Measurements from ENCODE around the gene WNK1.

WNK1 gene

GRCh38 chr12:726281-727140 lies 25.9 kb upstream of the WNK1 start:
- no peak overlapping the region for H2AFZ ChIP-seq (ENCODE audit: low read depth, low read length)
- no peak overlapping the region for H3K9ac ChIP-seq (ENCODE audit: low read length)
- H3K36me3 ChIP-seq (replicated peaks; ENCODE audit: low read depth, low read length) = no peaks in the 10 kb centered on the region
- peaks cover 27% of the 10 kb centered on the region for H3K4me1 ChIP-seq (ENCODE audit: low read length)
- no peak overlapping the region for H3K4me3 ChIP-seq (ENCODE audit: low read length)
- no peaks in the 10 kb centered on the region for H4K20me1 ChIP-seq (ENCODE audit: insufficient read depth, low read length)
- no peak overlapping the region for H3K27ac ChIP-seq (ENCODE audit: low read length)
- H3K4me2 ChIP-seq (ENCODE audit: low read length) = no peak overlapping the region
- no peaks in the 10 kb centered on the region for H3K27me3 ChIP-seq (ENCODE audit: low read depth, low read length)
- no peaks in the 10 kb centered on the region; the same call in 1 of the 2 replicates for H3K9me3 ChIP-seq (ENCODE audit: insufficient read depth, low read length)
- no peak for TF ChIP-seq CTCF (IDR thresholded peaks at IDR 0.05; ENCODE audit: low read depth, low read length)
- no peak for TF ChIP-seq EZH2phosphoT487 (IDR thresholded peaks at IDR 0.05; ENCODE audit: low read depth)
- no peaks in the 10 kb centered on the region for H3K79me2 ChIP-seq (ENCODE audit: low read length)

- peaks cover 24% of the 10 kb centered on the region for H3K4me1 ChIP-seq (ENCODE audit: low read length)
- no peaks in the 10 kb centered on the region for H3K36me3 ChIP-seq (replicated peaks; ENCODE audit: low read depth, low read length)
- no peak overlapping the region for H3K27ac ChIP-seq (ENCODE audit: low read length)
- H3K9ac ChIP-seq (ENCODE audit: low read length) = no peak overlapping the region
- H3K79me2 ChIP-seq (ENCODE audit: low read length) = no peaks in the 10 kb centered on the region
- no peak overlapping the region for H3K4me3 ChIP-seq (ENCODE audit: low read length)
- H3K4me2 ChIP-seq (ENCODE audit: low read length) = no peak overlapping the region
- H3K27me3 ChIP-seq (ENCODE audit: low read depth, low read length) = no peaks in the 10 kb centered on the region
- H4K20me1 ChIP-seq (ENCODE audit: insufficient read depth, low read length) = no peaks in the 10 kb centered on the region
- H2AFZ ChIP-seq (ENCODE audit: low read depth, low read length) = no peak overlapping the region
- TF ChIP-seq CTCF (IDR thresholded peaks at IDR 0.05; ENCODE audit: low read depth, low read length) (no peak), EZH2phosphoT487 (IDR thresholded peaks at IDR 0.05; ENCODE audit: low read depth) (no peak)
- no peaks in the 10 kb centered on the region; the same call in 1 of the 2 replicates for H3K9me3 ChIP-seq (ENCODE audit: insufficient read depth, low read length)
Measured at GRCh38 chr12:727321-727720, 25.1 kb upstream of the WNK1 start.

- no peaks in the 10 kb centered on the region for H3K27me3 ChIP-seq (ENCODE audit: low read depth, low read length)
- no peak overlapping the region for H3K4me2 ChIP-seq (ENCODE audit: low read length)
- H3K9me3 ChIP-seq (ENCODE audit: insufficient read depth, low read length) = no peaks in the 10 kb centered on the region; the same call in 1 of the 2 replicates
- TF ChIP-seq EZH2phosphoT487 (IDR thresholded peaks at IDR 0.05; ENCODE audit: low read depth) (no peak), CTCF (IDR thresholded peaks at IDR 0.05; ENCODE audit: low read depth, low read length) (no peak)
- no peak overlapping the region for H2AFZ ChIP-seq (ENCODE audit: low read depth, low read length)
- no peaks in the 10 kb centered on the region for H4K20me1 ChIP-seq (ENCODE audit: insufficient read depth, low read length)
- H3K4me3 ChIP-seq (ENCODE audit: low read length) = no peak overlapping the region
- H3K79me2 ChIP-seq (ENCODE audit: low read length) = no peaks in the 10 kb centered on the region
- H3K9ac ChIP-seq (ENCODE audit: low read length) = no peak overlapping the region
- peaks cover 10% of the 10 kb centered on the region for H3K4me1 ChIP-seq (ENCODE audit: low read length)
- H3K27ac ChIP-seq (ENCODE audit: low read length) = no peak overlapping the region
- H3K36me3 ChIP-seq (replicated peaks; ENCODE audit: low read depth, low read length) = no peaks in the 10 kb centered on the region
Measured at GRCh38 chr12:728781-729180, 23.6 kb upstream of the WNK1 start.

GRCh38 chr12:729221-729620 lies 23.2 kb upstream of the WNK1 start:
- Histone ChIP-seq H3K79me2 (ENCODE audit: low read length) (no peaks in the 10 kb centered on the region), H3K27ac (ENCODE audit: low read length) (no peak overlapping the region), H3K36me3 (replicated peaks; ENCODE audit: low read depth, low read length) (no peaks in the 10 kb centered on the region), H3K27me3 (ENCODE audit: low read depth, low read length) (no peaks in the 10 kb centered on the region), H3K4me3 (ENCODE audit: low read length) (no peak overlapping the region), H3K4me1 (ENCODE audit: low read length) (peaks cover 5% of the 10 kb centered on the region), H2AFZ (ENCODE audit: low read depth, low read length) (no peak overlapping the region), H3K4me2 (ENCODE audit: low read length) (no peak overlapping the region), H4K20me1 (ENCODE audit: insufficient read depth, low read length) (no peaks in the 10 kb centered on the region), H3K9ac (ENCODE audit: low read length) (no peak overlapping the region), H3K9me3 (ENCODE audit: insufficient read depth, low read length) (no peaks in the 10 kb centered on the region; the same call in 1 of the 2 replicates)
- TF ChIP-seq CTCF (IDR thresholded peaks at IDR 0.05; ENCODE audit: low read depth, low read length) (no peak), EZH2phosphoT487 (IDR thresholded peaks at IDR 0.05; ENCODE audit: low read depth) (no peak)
